H1 (cell line): ENCODE results near the gene LAMP5. TPM values are rescaled to one million over a fixed set of nuclear protein-coding genes. Genes with fewer than 3 reads are reported as not detected.

Experiments used
- CTCF ChIA-PET: fragments of 300-600 bp; sonication (Branson Sonifier 250); formaldehyde crosslinking; loops from one replicate; lab custom pipeline; 2021; ENCODE audit not compliant: partially characterized antibody; lab: Charles Lee
- POLR2A ChIA-PET: fragments of 300-600 bp; sonication (Branson Sonifier 250); formaldehyde crosslinking; loops from one replicate; lab custom pipeline; 2021; ENCODE audit warnings: inconsistent platforms; ENCODE audit not compliant: partially characterized antibody; lab: Charles Lee
- DNase-seq, 2 experiments: peaks; one replicate each; pipeline versions ENCODE4 v3.0.0 to v3.0.0-alpha.2; 2010 to 2022; ENCODE audit warnings: low spot score in 2 of 2, low read depth in 1 of 2, mixed read lengths in 1 of 2
- FAIRE-seq: peaks from 2 replicates; lab custom pipeline; 2011; peaks lifted over from hg19 to GRCh38; lab: Jason Lieb, UNC
- H2AFZ ChIP-seq: 2 replicates; pipeline ENCODE4 v1.8.1; 2012; ENCODE audit warnings: low read length, inconsistent platforms
- H2AK5ac ChIP-seq: 2 replicates; pipeline ENCODE4 v1.6.1; 2013; ENCODE audit warnings: low read depth, low read length
- H2BK120ac ChIP-seq: replicated peaks from 2 replicates; pipeline ENCODE3; 2013; ENCODE audit warnings: low read depth, low read length, inconsistent platforms
- H2BK12ac ChIP-seq: 2 replicates; pipeline ENCODE4 v1.6.1; 2013; ENCODE audit warnings: low read depth, low read length
- H2BK15ac ChIP-seq: 2 replicates; pipeline ENCODE4 v1.6.1; 2013; ENCODE audit warnings: low read length
- H2BK20ac ChIP-seq: 2 replicates; pipeline ENCODE4 v1.6.1; 2013; ENCODE audit warnings: low read length
- H2BK5ac ChIP-seq: 2 replicates; pipeline ENCODE4 v1.6.1; 2013; ENCODE audit warnings: low read depth, low read length
- H3K14ac ChIP-seq: 2 replicates; pipeline ENCODE4 v1.6.1; 2013; ENCODE audit warnings: inconsistent platforms; ENCODE audit not compliant: insufficient read length
- H3K18ac ChIP-seq: 2 replicates; pipeline ENCODE4 v1.6.1; 2013; ENCODE audit warnings: low read length; ENCODE audit errors: extremely low read depth
- H3K23ac ChIP-seq: 2 replicates; pipeline ENCODE4 v1.6.1; 2013; ENCODE audit warnings: inconsistent platforms; ENCODE audit not compliant: insufficient read length
- H3K23me2 ChIP-seq: 2 replicates; pipeline ENCODE4 v1.6.1; 2013; ENCODE audit warnings: low read depth, low read length
- H3K27ac ChIP-seq: 2 replicates; pipeline ENCODE4 v1.6.1; 2011; ENCODE audit warnings: low read depth, low read length, inconsistent platforms
- H3K27me3 ChIP-seq, 4 experiments: replicated peaks in 1 of 4; 1 replicate in 1 of 4; 2 replicates in 3 of 4; pipeline versions ENCODE4 v1.6.1 to v1.8.1; 2011 to 2013; ENCODE audit warnings: low read length in 3 of 4, mild to moderate bottlenecking in 3 of 4, inconsistent platforms in 2 of 4, mixed read lengths in 2 of 4, moderate library complexity in 1 of 4; ENCODE audit not compliant: control insufficient read depth in 3 of 4, insufficient read depth in 3 of 4; ENCODE audit errors: extremely low read depth in 1 of 4
- H3K36me3 ChIP-seq, 4 experiments: 2 replicates each; pipeline versions ENCODE4 v1.6.1 to v1.8.1; 2011 to 2013; ENCODE audit warnings: mild to moderate bottlenecking in 4 of 4, low read length in 3 of 4, moderate library complexity in 2 of 4, control low read depth in 1 of 4, inconsistent platforms in 1 of 4; ENCODE audit not compliant: insufficient read depth in 4 of 4, control insufficient read depth in 2 of 4
- H3K4ac ChIP-seq: replicated peaks from 2 replicates; pipeline ENCODE3; 2013; ENCODE audit warnings: low read length, low read depth, mixed read lengths, inconsistent platforms; ENCODE audit not compliant: insufficient read length
- H3K4me1 ChIP-seq, 4 experiments: replicated peaks in 1 of 4; 1 replicate in 1 of 4; 2 replicates in 3 of 4; pipeline versions ENCODE4 v1.6.1 to v1.8.1; 2011 to 2013; ENCODE audit warnings: low read length in 3 of 4, inconsistent platforms in 2 of 4, mixed read lengths in 1 of 4; ENCODE audit not compliant: insufficient read depth in 4 of 4, control insufficient read depth in 3 of 4
- H3K4me2 ChIP-seq, 2 experiments: 2 replicates each; pipeline versions ENCODE4 v1.6.1 to v1.8.1; 2011 to 2013; ENCODE audit warnings: low read depth in 2 of 2, low read length in 2 of 2, control low read depth in 1 of 2, inconsistent platforms in 1 of 2, mild to moderate bottlenecking in 1 of 2; ENCODE audit not compliant: insufficient read depth in 1 of 2
- H3K4me3 ChIP-seq, 4 experiments: fragments of 200-600, 300-600 bp in 1 of 4; sonication (generic), shearing (Covaris generic), sonication (Bioruptor Twin) in 1 of 4; 2 replicates each; pipeline versions ENCODE4 v1.5.1 to v1.8.1; 2011 to 2016; ENCODE audit warnings: low read length in 4 of 4, low read depth in 3 of 4, control low read depth in 2 of 4, inconsistent platforms in 2 of 4, mild to moderate bottlenecking in 2 of 4, mixed read lengths in 1 of 4, moderate library complexity in 1 of 4; ENCODE audit not compliant: insufficient read depth in 2 of 4; ENCODE audit errors: extremely low read depth in 1 of 4
- H3K56ac ChIP-seq: replicated peaks from 2 replicates; pipeline ENCODE3; 2013; ENCODE audit warnings: low read depth, mild to moderate bottlenecking, mixed read lengths, low read length, inconsistent platforms; ENCODE audit not compliant: insufficient read length
- H3K79me1 ChIP-seq: 2 replicates; pipeline ENCODE4 v1.6.1; 2013; ENCODE audit warnings: low read depth, low read length, control low read depth
- H3K79me2 ChIP-seq, 2 experiments: 2 replicates each; pipeline versions ENCODE4 v1.6.1 to v1.8.1; 2012 to 2013; ENCODE audit warnings: low read length in 2 of 2, mild to moderate bottlenecking in 2 of 2, inconsistent platforms in 1 of 2; ENCODE audit not compliant: insufficient read depth in 2 of 2, control insufficient read depth in 1 of 2
- H3K9ac ChIP-seq, 4 experiments: replicated peaks in 1 of 4; 1 replicate in 1 of 4; 2 replicates in 3 of 4; pipeline versions ENCODE4 v1.6.1 to v1.8.1; 2011 to 2013; ENCODE audit warnings: low read depth in 3 of 4, low read length in 3 of 4, control low read depth in 2 of 4, mild to moderate bottlenecking in 2 of 4, moderate library complexity in 2 of 4, inconsistent platforms in 1 of 4; ENCODE audit errors: extremely low read depth in 1 of 4
- H3K9me3 ChIP-seq, 2 experiments: 2 replicates each; pipeline versions ENCODE4 v1.6.1 to v1.8.1; 2012 to 2013; ENCODE audit warnings: mild to moderate bottlenecking in 2 of 2, moderate library complexity in 2 of 2, control low read depth in 1 of 2, inconsistent platforms in 1 of 2, low read depth in 1 of 2, low read length in 1 of 2, mixed read lengths in 1 of 2; ENCODE audit not compliant: insufficient read depth in 2 of 2
- H4K20me1 ChIP-seq, 2 experiments: replicated peaks in 1 of 2; 2 replicates each; pipeline versions ENCODE3 to v1.8.1; 2011 to 2013; ENCODE audit warnings: inconsistent platforms in 2 of 2, low read length in 2 of 2, mild to moderate bottlenecking in 1 of 2; ENCODE audit not compliant: insufficient read depth in 2 of 2, control insufficient read depth in 1 of 2
- H4K5ac ChIP-seq: 2 replicates; pipeline ENCODE4 v1.6.1; 2013; ENCODE audit warnings: low read length, low read depth, mixed read lengths, inconsistent platforms; ENCODE audit not compliant: insufficient read length
- H4K8ac ChIP-seq: 2 replicates; pipeline ENCODE4 v1.8.0; 2013; ENCODE audit warnings: mild to moderate bottlenecking, moderate library complexity, low read length, inconsistent platforms; ENCODE audit not compliant: insufficient read depth; ENCODE audit errors: extremely low read depth
- H4K91ac ChIP-seq: replicated peaks from 2 replicates; pipeline ENCODE3; 2013; ENCODE audit warnings: low read length, mixed read lengths, inconsistent platforms; ENCODE audit not compliant: insufficient read length
- CBX5 ChIP-seq: fragments of 300-800, 300-1000 bp; sonication (generic); IDR thresholded peaks from 2 replicates; pipeline ENCODE4 v1.7.1; 2016; ENCODE audit warnings: antibody characterized with exemption, low read length, low read depth
- CBX8 ChIP-seq: fragments of 300-800, 300-1000 bp; sonication (generic); IDR thresholded peaks from 2 replicates; pipeline ENCODE4 v1.7.1; 2016; ENCODE audit warnings: low read depth, low read length, borderline replicate concordance
- CEBPB ChIP-seq: IDR thresholded peaks from 2 replicates; pipeline ENCODE4 v1.6.1; 2012; ENCODE audit warnings: low read depth, low read length
- JUND ChIP-seq: IDR thresholded peaks from 2 replicates; pipeline ENCODE4 v1.6.1; 2011; ENCODE audit warnings: mild to moderate bottlenecking, improper control_type of control experiment, low read length
- KDM1A ChIP-seq: fragments of 200-600, 300-600 bp; sonication (generic); IDR thresholded peaks from 2 replicates; pipeline ENCODE4 v1.7.1; 2016; ENCODE audit warnings: mild to moderate bottlenecking, low read length, borderline replicate concordance
- RNF2 ChIP-seq: fragments of 200-900, 300-1000 bp; sonication (generic); IDR thresholded peaks from 2 replicates; pipeline ENCODE4 v1.7.1; 2016; ENCODE audit warnings: borderline replicate concordance, low read depth, mild to moderate bottlenecking, antibody characterized with exemption, low read length; ENCODE audit not compliant: poor library complexity, severe bottlenecking; ENCODE audit errors: missing control alignments
- SAP30 ChIP-seq: fragments of 300-600 bp; sonication (generic); IDR thresholded peaks from 2 replicates; pipeline ENCODE4 v1.7.1; 2012; ENCODE audit warnings: low read length, moderate library complexity, mild to moderate bottlenecking, inconsistent platforms; ENCODE audit not compliant: insufficient read depth, insufficient replicate concordance
- SP2 ChIP-seq: IDR thresholded peaks from 2 replicates; pipeline ENCODE4 v1.6.1; 2012; ENCODE audit warnings: mild to moderate bottlenecking, low read length, inconsistent platforms
- TAF1 ChIP-seq: IDR thresholded peaks from 2 replicates; pipeline ENCODE4 v1.6.1; 2011; ENCODE audit warnings: mild to moderate bottlenecking, low read depth, low read length
- TAF7 ChIP-seq: optimal IDR thresholded peaks from 2 replicates; pipeline ENCODE3; 2011; ENCODE audit warnings: low read depth, mild to moderate bottlenecking, inconsistent platforms, low read length, moderate library complexity, borderline replicate concordance
- TEAD4 ChIP-seq: IDR thresholded peaks from 2 replicates; pipeline ENCODE4 v1.6.1; 2012; ENCODE audit warnings: low read depth, low read length, inconsistent platforms, mixed read lengths
- USF2 ChIP-seq: IDR thresholded peaks from 2 replicates; pipeline ENCODE4 v1.6.1; 2011; ENCODE audit warnings: low read length, improper control_type of control experiment
- WGBS, 2 experiments: shearing (Covaris generic) in 1 of 2; methylation state at CpG; one replicate each; pipeline versions ENCODE4 v1.1.6 to v1.1.7; 2013 to 2015; ENCODE audit warnings: low lambda C conversion rate in 2 of 2, mixed read lengths in 2 of 2, inconsistent platforms in 1 of 2, low coverage in 1 of 2, missing lambda C conversion rate in 1 of 2; ENCODE audit not compliant: insufficient replicate concordance in 2 of 2, insufficient coverage in 1 of 2, insufficient read length in 1 of 2; ENCODE audit errors: extremely low coverage in 1 of 2, missing lambda C conversion rate in 1 of 2; 5-methylcytosine and 5-hydroxymethylcytosine counted together
- polyA plus RNA-seq, 7 experiments: library from polyadenylated mRNA; depleted of rRNA in 3 of 7; stranded (reverse) in 5 of 7; unstranded in 2 of 7; fragments of >200 nt in 5 of 7; fragments of 200-250 nt in 2 of 7; gene quantifications; 1 replicate in 5 of 7; 2 replicates in 1 of 7; 4 replicates in 1 of 7; pipeline versions ENCODE4 v1.2.1 to v1.2.3, GENCODE V29; 2011 to 2013; ENCODE audit warnings: missing spikeins in 2 of 7, mixed read lengths in 2 of 7
- total RNA-seq: library from RNA; stranded (reverse); fragmentation: NEBNext Ultra II Directional; extraction: Animal tissue kit (Norgen Biotek cat#: 25700); gene quantifications from 2 replicates; pipeline ENCODE4 v1.2.1, GENCODE V29; 2021

LAMP5 gene
- total and polyA plus RNA-seq, 2 of the 8 experiments (the other 6 are each of a cell fraction or from before 2014, with no cell fraction given): 0.22 to 1.9 TPM

GRCh38 chr20:9492067-9492466 is 22.3 kb upstream of the LAMP5 start:
- Histone ChIP-seq H3K4me1 (no peaks in the 10 kb centered on the region), H4K91ac (no peak overlapping the region), H2BK15ac (no peak overlapping the region), H3K4ac (no peak overlapping the region), H3K23ac (no peak overlapping the region), H2AK5ac (no peak overlapping the region), H3K4me2 (no peak overlapping the region), H3K9me3 (no peaks in the 10 kb centered on the region; a peak in 1 of 4 replicates), H3K27me3 (no peaks in the 10 kb centered on the region), H3K27ac (no peak overlapping the region), H2BK5ac (no peak overlapping the region), H3K56ac (no peak overlapping the region), H3K36me3 (no peaks in the 10 kb centered on the region), H3K14ac (no peak overlapping the region), H2AFZ (no peak overlapping the region), H3K9ac (no peak overlapping the region), H3K79me2 (no peaks in the 10 kb centered on the region), H2BK12ac (no peak overlapping the region), H4K8ac (no peak overlapping the region), H3K18ac (no peak overlapping the region), H3K23me2 (no peaks in the 10 kb centered on the region), H2BK20ac (no peak overlapping the region), H3K4me3 (no peak overlapping the region), H4K20me1 (no peaks in the 10 kb centered on the region), H2BK120ac (no peak overlapping the region), H3K79me1 (no peaks in the 10 kb centered on the region), H4K5ac (no peak overlapping the region)
- no peak for TF ChIP-seq KDM1A
- TF ChIP-seq CBX5: no peak
- no peak for TF ChIP-seq USF2
- TF ChIP-seq TAF7: no peak
- TF ChIP-seq TAF1: no peak
- no peak for TF ChIP-seq SP2
- TF ChIP-seq CEBPB: no peak
- no peak for TF ChIP-seq CBX8
- no peak for TF ChIP-seq SAP30
- no peak for TF ChIP-seq JUND
- TF ChIP-seq RNF2: no peak
- TF ChIP-seq TEAD4: no peak
- POLR2A ChIA-PET: no interaction called here
- CTCF ChIA-PET: interaction anchor here (1.4 kb wide), 1 partner anchor 12 kb away, joined by 3 read pairs; no protein-coding TSS in a partner anchor
- no peak for DNase-seq
- WGBS, 2 experiments: 94% methylated on average over 4 of the region's 4 CpGs; no CpG with 5 or more reads in 1 of the 2 experiments
- no peak for FAIRE-seq
